ENCODE measurements around the gene PGP.

DNA sequence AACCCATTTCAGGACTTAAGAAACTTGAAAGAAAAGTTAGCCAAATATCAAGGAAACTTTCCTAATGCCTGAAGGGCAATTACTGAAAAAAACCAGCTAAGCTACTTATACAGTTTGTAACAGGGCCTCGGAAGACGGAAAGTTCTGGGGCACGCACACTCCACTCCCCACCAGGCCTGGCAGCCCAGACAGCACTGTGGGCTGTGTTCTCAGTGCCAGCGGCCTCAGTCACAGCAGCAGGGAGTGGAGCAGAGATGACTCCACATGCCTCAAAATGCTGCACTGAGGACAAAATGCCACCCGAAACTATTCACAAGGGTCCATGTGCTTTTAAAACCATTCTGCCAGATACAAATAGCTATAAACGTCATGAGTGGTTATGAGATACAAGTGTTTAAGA lies 43.1 kb upstream of the PGP start:
- no peak for TF ChIP-seq CTCF (conservative IDR thresholded peaks at IDR 0.05 in 1 of 2, IDR thresholded peaks at IDR 0.05 in 1 of 2; ENCODE audit: extremely low read depth in 1 of 2, insufficient read depth in 1 of 2, low read depth in 1 of 2, low read length in 2 of 2)
- TF ChIP-seq EZH2 (IDR thresholded peaks at IDR 0.05; ENCODE audit: borderline replicate concordance, low read length) = no peak

Measured in mammary epithelial cell (primary cell).